Astrocyte (in vitro differentiated cells and primary cell): ENCODE results near the gene CACNA1C.

Source experiments
- CTCF ChIP-seq: IDR thresholded peaks from 2 replicates; pipeline ENCODE4 v1.5.1; 2011; ENCODE audit warnings: low read depth, mild to moderate bottlenecking, inconsistent platforms, low read length, moderate library complexity; ENCODE audit not compliant: insufficient read depth
- EZH2 ChIP-seq: IDR thresholded peaks from 2 replicates; pipeline ENCODE4 v1.6.1; 2012; ENCODE audit warnings: mild to moderate bottlenecking, low read length, inconsistent platforms; ENCODE audit not compliant: insufficient read depth

- no peak for TF ChIP-seq CTCF
- TF ChIP-seq EZH2 = no peak
Observed at GRCh38 chr12:2510045-2510444, 457.3 kb downstream of the CACNA1C start.
